BLaER1 (cell line): ENCODE results near the gene CEACAM19.
"Not testable (repeated sequence)": the region's sequence is repeated elsewhere in the genome, so short reads cannot be mapped to it uniquely, and the experiment has no call there.

Experiments
- H3K27ac ChIP-seq: shearing (Covaris generic); formaldehyde crosslinking; 2 replicates; pipeline ENCODE4 v1.8.1; 2022
- H3K27me3 ChIP-seq: shearing (Covaris generic); formaldehyde crosslinking; 2 replicates; pipeline ENCODE4 v1.8.1; 2022
- H3K36me3 ChIP-seq: shearing (Covaris generic); formaldehyde crosslinking; 2 replicates; pipeline ENCODE4 v1.8.1; 2022
- H3K4me1 ChIP-seq: shearing (Covaris generic); formaldehyde crosslinking; 2 replicates; pipeline ENCODE4 v1.8.1; 2022
- H3K4me2 ChIP-seq: shearing (Covaris generic); formaldehyde crosslinking; 2 replicates; pipeline ENCODE4 v1.8.1; 2022
- H3K4me3 ChIP-seq: shearing (Covaris generic); formaldehyde crosslinking; 2 replicates; pipeline ENCODE4 v1.8.1; 2022
- H3K9ac ChIP-seq: shearing (Covaris generic); formaldehyde crosslinking; 2 replicates; pipeline ENCODE4 v1.8.1; 2022
- H3K9me3 ChIP-seq: shearing (Covaris generic); formaldehyde crosslinking; 2 replicates; pipeline ENCODE4 v1.8.1; 2022
- H4K20me1 ChIP-seq: shearing (Covaris generic); formaldehyde crosslinking; 2 replicates; pipeline ENCODE4 v1.8.1; 2022
- Cebpa-rat ChIP-seq: shearing (Covaris generic); IDR thresholded peaks from 2 replicates; pipeline ENCODE4 v1.8.1; 2022

Gene CEACAM19

DNA sequence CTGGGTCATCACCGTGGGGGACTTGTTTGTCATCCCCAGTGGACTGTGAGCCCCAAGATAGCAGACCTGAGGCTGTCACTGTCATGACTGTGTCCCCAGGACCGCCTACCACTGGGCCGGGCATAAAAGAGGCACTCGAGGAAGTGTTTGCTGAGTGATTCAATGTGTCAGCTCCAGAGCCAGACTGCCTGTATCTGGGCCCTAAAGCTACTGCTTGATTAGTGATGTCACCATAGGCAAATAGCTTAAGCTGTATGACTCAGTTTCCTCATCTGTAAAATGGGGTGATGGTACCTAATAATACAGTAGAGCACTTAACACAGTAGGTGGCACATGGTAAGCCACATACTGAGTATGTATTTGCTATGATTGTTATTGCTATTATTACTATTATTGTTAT is 11.2 kb upstream of the CEACAM19 start:
- Histone ChIP-seq H3K4me3 (no peak overlapping the region), H4K20me1 (no peaks in the 10 kb centered on the region), H3K27ac (no peak overlapping the region), H3K4me2 (no peak overlapping the region), H3K27me3 (no peaks in the 10 kb centered on the region), H3K4me1 (peaks cover 6% of the 10 kb centered on the region), H3K36me3 (peaks cover 49% of the 10 kb centered on the region), H3K9ac (no peak overlapping the region), H3K9me3 (no peaks in the 10 kb centered on the region)
- TF ChIP-seq Cebpa-rat, result no peak

- H3K36me3 ChIP-seq, result peaks cover 47% of the 10 kb centered on the region
- H3K4me3 ChIP-seq, result no peak overlapping the region
- H4K20me1 ChIP-seq, result no peaks in the 10 kb centered on the region
- no peaks in the 10 kb centered on the region for H3K9me3 ChIP-seq
- H3K27me3 ChIP-seq, result no peaks in the 10 kb centered on the region
- no peak overlapping the region for H3K9ac ChIP-seq
- TF ChIP-seq Cebpa-rat, result no peak
- no peak overlapping the region for H3K27ac ChIP-seq
- H3K4me2 ChIP-seq, result no peak overlapping the region
- 0 out of 2 replicates have a peak, but pooled peaks cover 4% of the 10 kb centered on the region for H3K4me1 ChIP-seq
These were observed 10.1 kb upstream of the CEACAM19 start for GRCh38 chr19:44661205-44661604.

- no peaks in the 10 kb centered on the region for H3K27me3 ChIP-seq
- TF ChIP-seq Cebpa-rat, result no peak
- H3K9ac ChIP-seq, result no peak overlapping the region
- no peaks in the 10 kb centered on the region for H4K20me1 ChIP-seq
- H3K4me1 ChIP-seq, result 0 out of 2 replicates have a peak, but pooled peaks cover 3% of the 10 kb centered on the region
- H3K4me3 ChIP-seq, result no peak overlapping the region
- H3K4me2 ChIP-seq, result no peak overlapping the region
- H3K27ac ChIP-seq, result no peak overlapping the region
- no peaks in the 10 kb centered on the region for H3K9me3 ChIP-seq
- peaks cover 47% of the 10 kb centered on the region for H3K36me3 ChIP-seq
These were observed 9.4 kb upstream of the CEACAM19 start for GRCh38 chr19:44661904-44662303.

DNA sequence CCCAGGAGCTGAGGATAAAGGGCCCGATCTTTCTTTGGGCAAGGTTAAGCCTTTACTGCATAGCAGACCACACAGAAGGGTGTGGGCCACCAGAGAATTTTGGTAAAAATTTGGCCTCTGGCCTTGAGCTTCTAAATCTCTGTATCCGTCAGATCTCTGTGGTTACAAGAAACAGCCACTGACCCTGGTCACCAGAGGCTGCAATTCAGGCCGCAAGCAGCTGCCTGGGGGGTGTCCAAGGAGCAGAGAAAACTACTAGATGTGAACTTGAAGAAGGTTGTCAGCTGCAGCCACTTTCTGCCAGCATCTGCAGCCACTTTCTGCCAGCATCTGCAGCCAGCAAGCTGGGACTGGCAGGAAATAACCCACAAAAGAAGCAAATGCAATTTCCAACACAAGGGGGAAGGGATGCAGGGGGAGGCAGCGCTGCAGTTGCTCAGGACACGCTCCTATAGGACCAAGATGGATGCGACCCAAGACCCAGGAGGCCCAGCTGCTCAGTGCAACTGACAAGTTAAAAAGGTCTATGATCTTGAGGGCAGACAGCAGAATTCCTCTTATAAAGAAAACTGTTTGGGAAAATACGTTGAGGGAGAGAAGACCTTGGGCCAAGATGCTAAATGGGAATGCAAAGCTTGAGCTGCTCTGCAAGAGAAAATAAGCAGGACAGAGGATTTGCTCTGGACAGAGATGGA is 8.4 kb upstream of the CEACAM19 start:
- Histone ChIP-seq H3K4me3 (no peak overlapping the region), H3K9ac (no peak overlapping the region), H3K4me1 (no peaks in the 10 kb centered on the region), H3K27me3 (no peaks in the 10 kb centered on the region), H3K36me3 (peaks cover 44% of the 10 kb centered on the region), H4K20me1 (no peaks in the 10 kb centered on the region), H3K4me2 (no peak overlapping the region), H3K27ac (no peak overlapping the region), H3K9me3 (no peaks in the 10 kb centered on the region)
- TF ChIP-seq Cebpa-rat, result no peak

DNA sequence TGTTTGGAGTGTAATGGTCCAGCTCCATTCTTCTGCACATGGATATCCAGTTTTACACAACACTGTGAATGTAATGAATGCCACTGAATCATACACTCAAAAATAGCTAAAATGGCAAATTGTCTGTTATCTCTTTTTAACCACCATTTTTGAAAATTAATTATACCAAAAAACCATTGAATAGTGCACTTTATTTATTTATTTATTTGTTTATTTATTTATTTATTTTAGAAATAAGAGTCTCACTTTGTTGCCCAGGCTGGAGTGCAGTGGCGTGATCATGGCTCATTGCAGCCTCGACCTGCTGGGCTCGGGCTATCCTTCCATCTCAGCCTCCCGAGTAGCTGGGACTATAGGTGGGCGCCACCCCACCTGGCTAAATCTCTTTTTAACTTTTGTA is 7.3 kb upstream of the CEACAM19 start:
- H3K36me3 ChIP-seq, result peaks cover 34% of the 10 kb centered on the region

DNA sequence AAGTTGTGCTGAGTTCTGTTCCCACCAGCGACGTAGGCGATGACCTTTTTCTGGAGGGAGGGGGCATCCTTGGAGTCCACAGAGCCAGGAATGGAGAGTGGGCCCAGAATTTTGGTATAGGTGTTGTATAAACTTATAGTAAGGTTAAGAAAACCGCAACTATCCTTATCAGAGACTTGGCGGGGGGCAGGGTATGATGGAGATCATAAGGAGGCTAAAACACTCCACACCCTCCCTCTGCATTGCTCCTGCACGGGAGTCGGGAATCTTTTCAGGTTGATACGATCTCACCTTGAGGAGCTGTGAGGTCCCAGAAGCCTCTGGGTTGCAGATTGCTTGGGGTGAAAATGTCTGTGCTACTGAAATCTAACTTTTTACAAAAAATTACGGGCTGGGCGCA is 6.3 kb upstream of the CEACAM19 start:
- H3K9me3 ChIP-seq, result no peaks in the 10 kb centered on the region
- H3K36me3 ChIP-seq, result peaks cover 26% of the 10 kb centered on the region
- no peaks in the 10 kb centered on the region for H3K4me1 ChIP-seq
- no peaks in the 10 kb centered on the region for H4K20me1 ChIP-seq
- no peaks in the 10 kb centered on the region for H3K27me3 ChIP-seq
- no peak overlapping the region for H3K4me2 ChIP-seq
- no peak overlapping the region for H3K9ac ChIP-seq
- TF ChIP-seq Cebpa-rat, result no peak
- no peak overlapping the region for H3K27ac ChIP-seq
- H3K4me3 ChIP-seq, result no peak overlapping the region

More for the DNA sequence above, 7.3 kb upstream of the CEACAM19 start:
- no peak overlapping the region for H3K9ac ChIP-seq
- no peaks in the 10 kb centered on the region for H3K27me3 ChIP-seq
- TF ChIP-seq Cebpa-rat, result no peak
- H4K20me1 ChIP-seq, result no peaks in the 10 kb centered on the region
- no peak overlapping the region for H3K4me2 ChIP-seq
- H3K27ac ChIP-seq, result no peak overlapping the region
- H3K9me3 ChIP-seq, result no peaks in the 10 kb centered on the region
- no peak overlapping the region for H3K4me3 ChIP-seq
- no peaks in the 10 kb centered on the region for H3K4me1 ChIP-seq

GRCh38 chr19:44666852-44667556 is 4.3 kb upstream of the CEACAM19 start:
- no peaks in the 10 kb centered on the region for H3K4me1 ChIP-seq
- H3K9me3 ChIP-seq, result no peaks in the 10 kb centered on the region
- no peak overlapping the region for H3K9ac ChIP-seq
- no peak overlapping the region for H3K4me3 ChIP-seq
- no peaks in the 10 kb centered on the region for H4K20me1 ChIP-seq
- H3K36me3 ChIP-seq, result peaks cover 12% of the 10 kb centered on the region
- H3K27ac ChIP-seq, result no peak overlapping the region
- no peak overlapping the region for H3K4me2 ChIP-seq
- H3K27me3 ChIP-seq, result no peaks in the 10 kb centered on the region
- TF ChIP-seq Cebpa-rat, result no peak

DNA sequence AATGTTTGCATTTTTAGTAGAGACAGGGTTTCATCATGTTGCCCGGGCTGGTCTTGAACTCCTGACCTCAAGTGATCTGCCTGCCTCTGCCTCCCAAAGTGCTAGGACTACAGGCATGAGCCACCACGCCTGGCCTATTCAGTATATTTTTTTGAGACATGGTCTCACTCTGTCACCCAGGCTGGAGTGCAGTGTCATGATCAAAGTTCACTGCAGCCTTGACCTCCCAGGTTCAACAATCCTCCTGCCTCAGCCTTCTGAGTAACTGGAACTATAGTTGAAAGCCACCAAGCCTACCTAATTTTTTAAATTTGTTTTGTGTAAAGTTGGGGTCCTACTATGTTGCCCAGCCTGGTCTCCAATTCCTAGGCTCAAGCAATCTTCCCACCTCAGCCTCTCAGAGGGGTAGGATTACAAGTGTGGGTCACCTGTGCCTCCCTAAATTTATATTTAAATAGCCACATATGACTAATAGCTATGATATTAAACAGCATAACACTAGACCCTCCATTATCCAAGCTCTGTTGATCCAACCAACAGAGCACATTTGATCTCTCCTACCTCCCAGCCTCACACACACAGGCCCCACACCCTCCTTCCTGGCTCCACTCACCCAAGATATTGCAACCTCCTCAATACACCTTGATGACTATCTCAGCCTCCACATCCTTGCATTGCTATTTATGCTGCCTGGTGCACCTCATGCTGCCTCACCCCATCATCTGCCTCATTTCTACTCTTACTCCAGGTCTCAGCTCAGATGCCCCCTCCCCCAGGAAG is 2.1 kb upstream of the CEACAM19 start:
- no peak overlapping the region for H3K4me3 ChIP-seq
- H3K9me3 ChIP-seq, result peaks cover 6% of the 10 kb centered on the region; the same call in 1 of the 2 replicates
- H3K27me3 ChIP-seq, result no peaks in the 10 kb centered on the region
- H3K9ac ChIP-seq, result no peak overlapping the region
- no peak overlapping the region for H3K4me2 ChIP-seq
- no peaks in the 10 kb centered on the region for H3K36me3 ChIP-seq
- no peaks in the 10 kb centered on the region for H4K20me1 ChIP-seq
- no peaks in the 10 kb centered on the region for H3K4me1 ChIP-seq
- no peak for TF ChIP-seq Cebpa-rat
- H3K27ac ChIP-seq, result no peak overlapping the region

DNA sequence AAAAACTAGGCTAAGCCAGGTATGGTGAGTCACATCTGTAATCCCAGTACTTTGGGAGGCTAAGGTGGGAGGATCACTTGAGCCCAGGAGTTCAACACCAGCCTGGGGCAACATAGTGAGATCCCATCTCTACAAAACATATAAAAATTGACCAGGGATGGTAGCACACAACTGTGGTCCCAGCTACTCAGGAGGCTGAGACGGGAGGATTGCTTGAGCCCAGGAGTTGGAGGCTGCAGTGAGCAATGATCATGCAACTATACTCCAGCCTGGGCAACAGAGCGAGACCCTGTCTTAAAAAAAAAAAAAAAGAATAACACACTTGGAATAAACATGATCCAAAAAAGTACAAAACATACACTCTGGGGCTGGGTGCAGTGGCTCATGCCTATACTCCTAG is 1.3 kb upstream of the CEACAM19 start:
- not testable (repeated sequence) for H3K4me2 ChIP-seq, H3K27me3 ChIP-seq, H3K4me1 ChIP-seq, H3K36me3 ChIP-seq, H3K4me3 ChIP-seq, H4K20me1 ChIP-seq, H3K9me3 ChIP-seq, H3K27ac ChIP-seq, H3K9ac ChIP-seq

- H4K20me1 ChIP-seq, result no peaks in the 10 kb centered on the region
- TF ChIP-seq Cebpa-rat, result no peak
- no peak overlapping the region for H3K27ac ChIP-seq
These were observed 944 bp downstream of the CEACAM19 start for GRCh38 chr19:44672226-44672625.

More at GRCh38 chr19:44672226-44672625, 944 bp downstream of the CEACAM19 start:
- H3K9me3 ChIP-seq, result peaks cover 6% of the 10 kb centered on the region; the same call in 1 of the 2 replicates
- no peak overlapping the region for H3K4me3 ChIP-seq
- no peak overlapping the region for H3K9ac ChIP-seq
- no peak overlapping the region for H3K4me2 ChIP-seq
- no peaks in the 10 kb centered on the region for H3K27me3 ChIP-seq
- H3K4me1 ChIP-seq, result peaks cover 11% of the 10 kb centered on the region
- no peaks in the 10 kb centered on the region for H3K36me3 ChIP-seq
